ENCODE measurements around the gene TEAD1. TPM values are rescaled to one million over a fixed set of nuclear protein-coding genes. Genes with fewer than 3 reads are reported as not detected.

TEAD1 gene
- total and polyA plus RNA-seq, 2 donors (not counting 3 experiments of a cell fraction or from before 2014, with no cell fraction given) = 15.3 to 49.0 TPM

GRCh38 chr11:12653729-12654128, 20.5 kb upstream of the TEAD1 start:
- no peaks in the 10 kb centered on the region for H3K27me3 ChIP-seq (ENCODE audit: control insufficient read depth in 2 of 2, insufficient read depth in 2 of 2, low read length in 2 of 2)
- H3K4me2 ChIP-seq (ENCODE audit: insufficient read depth, low read length) = no peak overlapping the region
- H3K4me3 ChIP-seq (replicated peaks in 1 of 3; ENCODE audit: insufficient read depth in 1 of 3, low read depth in 1 of 3, low read length in 3 of 3) = no peak overlapping the region
- H3K79me2 ChIP-seq (ENCODE audit: control insufficient read depth, insufficient read depth, low read length) = no peaks in the 10 kb centered on the region
- ChIA-PET POLR2A (no interaction called here), CTCF (interaction anchor here (1.2 kb wide), 2 partner anchors 11 to 323 kb away, joined by 3 to 4 read pairs; no protein-coding TSS in a partner anchor)
- H3K9me3 ChIP-seq (replicated peaks; ENCODE audit: control insufficient read depth, insufficient read depth, low read length) = no peaks in the 10 kb centered on the region
- FAIRE-seq (no peak), DNase-seq (ENCODE audit: low read depth, low spot score) (no peak)
- intact Hi-C loops (cut with micrococcal nuclease) = no loop called here
- H2AFZ ChIP-seq (ENCODE audit: low read depth, low read length) = no peak overlapping the region
- BruUV-seq (replicated peaks) = no TSS peak
- no peaks in the 10 kb centered on the region for H3K4me1 ChIP-seq (ENCODE audit: control insufficient read depth, extremely low read depth, insufficient read depth, low read length)
- no peaks in the 10 kb centered on the region for H4K20me1 ChIP-seq (replicated peaks; ENCODE audit: control insufficient read depth, extremely low read depth, insufficient read depth, low read length)
- dilution Hi-C loops (cut with MboI; ENCODE audit: extremely low pct_ligation_motif_present, low sequenced_read_pairs) = no loop called here
- H3K27ac ChIP-seq (ENCODE audit: insufficient read depth, low read depth, low read length) = no peak overlapping the region
- TF ChIP-seq GATA2 (IDR thresholded peaks at IDR 0.05; ENCODE audit: insufficient read depth, insufficient read length, low read depth, low read length) = no peak
- H3K9me1 ChIP-seq (replicated peaks; ENCODE audit: control insufficient read depth, extremely low read depth, insufficient read depth, low read length) = no peaks in the 10 kb centered on the region
- H3K36me3 ChIP-seq (ENCODE audit: control insufficient read depth in 2 of 2, extremely low read depth in 1 of 2, insufficient read depth in 2 of 2, low read length in 2 of 2) = no peaks in the 10 kb centered on the region
- H3K9ac ChIP-seq (replicated peaks; ENCODE audit: extremely low read depth, insufficient read depth, low read length) = no peak overlapping the region

GRCh38 chr11:12655842-12656241, 18.4 kb upstream of the TEAD1 start:
- no peaks in the 10 kb centered on the region for H3K9me1 ChIP-seq (replicated peaks; ENCODE audit: control insufficient read depth, extremely low read depth, insufficient read depth, low read length)
- H3K4me3 ChIP-seq (replicated peaks in 1 of 3; ENCODE audit: insufficient read depth in 1 of 3, low read depth in 1 of 3, low read length in 3 of 3) = no peak overlapping the region
- TF ChIP-seq MAX (IDR thresholded peaks at IDR 0.05; ENCODE audit: insufficient read depth, insufficient read length) (no peak), EZH2 (IDR thresholded peaks at IDR 0.05; ENCODE audit: borderline replicate concordance, low read depth, low read length, severe bottlenecking) (no peak), CTCF (IDR thresholded peaks at IDR 0.05; ENCODE audit: extremely low read depth in 1 of 2, insufficient read depth in 1 of 2, low read depth in 1 of 2, low read length in 2 of 2) (no peak), POLR2A (IDR thresholded peaks at IDR 0.05; ENCODE audit: low read depth, low read length) (no peak), MYC (IDR thresholded peaks at IDR 0.05; ENCODE audit: low read depth, low read length) (no peak), GATA2 (IDR thresholded peaks at IDR 0.05; ENCODE audit: insufficient read depth, insufficient read length, low read depth, low read length) (no peak), JUN (IDR thresholded peaks at IDR 0.05; ENCODE audit: borderline replicate concordance, insufficient read depth, insufficient read length, low read depth) (no peak), POLR2AphosphoS5 (IDR thresholded peaks at IDR 0.05; ENCODE audit: insufficient read depth, low read depth, low read length) (no peak), FOS (IDR thresholded peaks at IDR 0.05; ENCODE audit: borderline replicate concordance, insufficient read depth, low read length) (no peak)
- CTCF ChIA-PET = no interaction called here
- POLR2A ChIA-PET = no interaction called here
- H2AFZ ChIP-seq (ENCODE audit: low read depth, low read length) = no peak overlapping the region
- no TSS peak for BruUV-seq (replicated peaks)
- no peak overlapping the region for H3K4me2 ChIP-seq (ENCODE audit: insufficient read depth, low read length)
- DNase-seq (ENCODE audit: low read depth, low spot score) (no peak), FAIRE-seq (no peak)
- no peaks in the 10 kb centered on the region for H3K36me3 ChIP-seq (ENCODE audit: control insufficient read depth in 2 of 2, extremely low read depth in 1 of 2, insufficient read depth in 2 of 2, low read length in 2 of 2)
- no peaks in the 10 kb centered on the region for H3K4me1 ChIP-seq (ENCODE audit: control insufficient read depth, extremely low read depth, insufficient read depth, low read length)
- no peak overlapping the region for H3K9ac ChIP-seq (replicated peaks; ENCODE audit: extremely low read depth, insufficient read depth, low read length)
- no peak overlapping the region for H3K27ac ChIP-seq (ENCODE audit: insufficient read depth, low read depth, low read length)
- H3K9me3 ChIP-seq (replicated peaks; ENCODE audit: control insufficient read depth, insufficient read depth, low read length) = no peaks in the 10 kb centered on the region
- dilution Hi-C loops (cut with MboI; ENCODE audit: extremely low pct_ligation_motif_present, low sequenced_read_pairs) (no loop called here), intact Hi-C loops (cut with micrococcal nuclease) (no loop called here)
- H3K79me2 ChIP-seq (ENCODE audit: control insufficient read depth, insufficient read depth, low read length) = no peaks in the 10 kb centered on the region
- H4K20me1 ChIP-seq (replicated peaks; ENCODE audit: control insufficient read depth, extremely low read depth, insufficient read depth, low read length) = no peaks in the 10 kb centered on the region
- H3K27me3 ChIP-seq (ENCODE audit: control insufficient read depth in 2 of 2, insufficient read depth in 2 of 2, low read length in 2 of 2) = peaks cover 0 to 2% of the 10 kb centered on the region in 2 experiments
